GM21529 (cell line): ENCODE data around the gene FGF18.
"Not testable (repeated sequence)": the region's sequence is repeated elsewhere in the genome, so short reads cannot be mapped to it uniquely, and the experiment has no call there.

Experiments used
- ATAC-seq: cut with Tn5 transposase; IDR thresholded peaks from one replicate; pipeline ENCODE4 v1.9.1; 2021; ENCODE audit not compliant: unreplicated experiment

FGF18 gene

GRCh38 chr5:171418982-171419687 is at the start of gene FGF18:
Gene FGF18, plus strand, starts transcription at chr5:171419647. Its CDS starts 553 bp downstream, at chr5:171420200.
- peak; percentile 37 for ATAC-seq

GRCh38 chr5:171369898-171370297 is 49.5 kb upstream of the FGF18 start:
- ATAC-seq = no peak

GRCh38 chr5:171370881-171371280 is 48.6 kb upstream of the FGF18 start:
- ATAC-seq = not testable (repeated sequence)

GRCh38 chr5:171371326-171371725 is 48.1 kb upstream of the FGF18 start:
- ATAC-seq = no peak

- no peak for ATAC-seq
These were observed 39.5 kb upstream of the FGF18 start for GRCh38 chr5:171379961-171380360.

- not testable (repeated sequence) for ATAC-seq
These were observed 35.0 kb upstream of the FGF18 start for GRCh38 chr5:171384416-171384815.

- not testable (repeated sequence) for ATAC-seq
These were observed 34.4 kb upstream of the FGF18 start for GRCh38 chr5:171384999-171385398.

- ATAC-seq = no peak
These were observed 33.3 kb upstream of the FGF18 start for GRCh38 chr5:171386006-171386671.

- ATAC-seq = no peak
These were observed 32.5 kb upstream of the FGF18 start for GRCh38 chr5:171386861-171387344.

GRCh38 chr5:171387345-171387969 is 32.0 kb upstream of the FGF18 start, which contains the start of gene NPM1:
Gene NPM1, plus strand, starts transcription at chr5:171387849. Its CDS starts 100 bp downstream, at chr5:171387949.
- peak; percentile 82 for ATAC-seq

GRCh38 chr5:171387970-171388815 is 31.3 kb upstream of the FGF18 start:
- ATAC-seq = peak; percentile 40

GRCh38 chr5:171388816-171389168 is 30.7 kb upstream of the FGF18 start:
- ATAC-seq = no peak

- no peak for ATAC-seq
These were observed 28.4 kb upstream of the FGF18 start for GRCh38 chr5:171390883-171391677.

- ATAC-seq = no peak
These were observed 27.4 kb upstream of the FGF18 start for GRCh38 chr5:171391996-171392577.

- no peak for ATAC-seq
These were observed 26.8 kb upstream of the FGF18 start for GRCh38 chr5:171392585-171393159.

- ATAC-seq = no peak
These were observed 24.4 kb upstream of the FGF18 start for GRCh38 chr5:171395042-171395441.

GRCh38 chr5:171396583-171396982 is 22.9 kb upstream of the FGF18 start:
- not testable (repeated sequence) for ATAC-seq

- no peak for ATAC-seq
These were observed 22.3 kb upstream of the FGF18 start for GRCh38 chr5:171397190-171397589.

GRCh38 chr5:171397599-171397998 is 21.8 kb upstream of the FGF18 start:
- ATAC-seq = no peak
